Measurements from ENCODE around the gene LATS2. TPM values are rescaled to one million over a fixed set of nuclear protein-coding genes. Genes with fewer than 3 reads are reported as not detected.

The LATS2 gene
- total RNA-seq, 6 experiments from 2014 or later, result 6.8 to 12.8 (median 8.7) TPM

GRCh38 chr13:21020176-21020575 is 41.2 kb downstream of the LATS2 start:
- no peak for ATAC-seq
- no peaks in the 10 kb centered on the region for H3K9me3 ChIP-seq
- no peak for TF ChIP-seq POLR2A (IDR thresholded peaks at IDR 0.05)
- no peak for TF ChIP-seq CTCF (IDR thresholded peaks at IDR 0.05)
- H3K36me3 ChIP-seq, result no peaks in the 10 kb centered on the region
- H3K27me3 ChIP-seq, result no peaks in the 10 kb centered on the region
- peaks cover 0 to 36% (median 12%) of the 10 kb centered on the region in 4 donors for H3K4me1 ChIP-seq
- no peak for DNase-seq
- intact Hi-C loops (cut with DNase I), result no loop called here
- H3K4me3 ChIP-seq, result no peak overlapping the region
- 73% methylated on average over 5 of the region's 5 CpGs for WGBS (ENCODE audit: insufficient coverage, low coverage, low lambda C conversion rate, missing lambda C conversion rate)
- H3K27ac ChIP-seq, result no peak overlapping the region

GRCh38 chr13:21018220-21018619 is 43.2 kb downstream of the LATS2 start:
- TF ChIP-seq CTCF (IDR thresholded peaks at IDR 0.05) (no peak), POLR2A (IDR thresholded peaks at IDR 0.05) (no peak)
- H3K4me1 ChIP-seq, result peaks cover 0 to 55% (median 20%) of the 10 kb centered on the region in 4 donors
- intact Hi-C loops (cut with DNase I), result no loop called here
- 29% methylated on average over 2 of the region's 4 CpGs for WGBS (ENCODE audit: insufficient coverage, low coverage, low lambda C conversion rate, missing lambda C conversion rate)
- no peak overlapping the region for H3K4me3 ChIP-seq
- no peaks in the 10 kb centered on the region for H3K36me3 ChIP-seq
- peak overlapping the region in 1 of 3 donors; percentile 57 for H3K27ac ChIP-seq
- H3K27me3 ChIP-seq, result no peaks in the 10 kb centered on the region
- no peaks in the 10 kb centered on the region for H3K9me3 ChIP-seq
- ATAC-seq (peak in 1 of 4 donors; percentile 40), DNase-seq (peak in 2 of 3 donors; percentile 57 to 63)

- no peak for ATAC-seq
- 47% methylated on average over 3 of the region's 4 CpGs for WGBS (ENCODE audit: insufficient coverage, low coverage, low lambda C conversion rate, missing lambda C conversion rate)
- peak in 2 of 3 donors; percentile 2 to 9 for DNase-seq
- TF ChIP-seq POLR2A (IDR thresholded peaks at IDR 0.05) (no peak), CTCF (IDR thresholded peaks at IDR 0.05) (no peak)
- Histone ChIP-seq H3K4me1 (peaks cover 0 to 45% (median 13%) of the 10 kb centered on the region in 4 donors), H3K27ac (no peak overlapping the region), H3K36me3 (no peaks in the 10 kb centered on the region), H3K9me3 (no peaks in the 10 kb centered on the region), H3K27me3 (no peaks in the 10 kb centered on the region), H3K4me3 (no peak overlapping the region)
- intact Hi-C loops (cut with DNase I), result no loop called here
These were observed 44.9 kb downstream of the LATS2 start for GRCh38 chr13:21016487-21016886.

- H3K9me3 ChIP-seq, result no peaks in the 10 kb centered on the region
- intact Hi-C loops (cut with DNase I), result no loop called here
- TF ChIP-seq POLR2A (IDR thresholded peaks at IDR 0.05) (no peak), CTCF (IDR thresholded peaks at IDR 0.05) (no peak)
- H3K27me3 ChIP-seq, result no peaks in the 10 kb centered on the region
- H3K36me3 ChIP-seq, result no peaks in the 10 kb centered on the region
- peaks cover 0 to 52% (median 13%) of the 10 kb centered on the region in 4 donors for H3K4me1 ChIP-seq
- H3K27ac ChIP-seq, result peak overlapping the region in 2 of 3 donors; percentile 76 to 87
- ATAC-seq (no peak), DNase-seq (no peak)
- 75% methylated on average over 1 of the region's 1 CpG for WGBS (ENCODE audit: insufficient coverage, low coverage, low lambda C conversion rate, missing lambda C conversion rate)
- no peak overlapping the region for H3K4me3 ChIP-seq
These were observed 46.1 kb downstream of the LATS2 start for GRCh38 chr13:21015284-21015683.
